G401 (cell line): Measurements from ENCODE around the gene NAV2. TPM values are rescaled to one million over a fixed set of nuclear protein-coding genes. Genes with fewer than 3 reads are reported as not detected.

ENCODE experiments used
- DNase-seq: peaks from one replicate; pipeline ENCODE4 v3.0.0-alpha.2; 2015; ENCODE audit warnings: low spot score
- in situ Hi-C: cut with HindIII; loops from 2 replicates; pipeline ENCODE4 v1.10.0; 2016; ENCODE audit warnings: low sequenced_read_pairs, mixed read lengths
- total RNA-seq: library from RNA; depleted of rRNA; stranded (reverse); fragments of >200 nt; shearing (Covaris generic); gene quantifications from 2 replicates; pipeline ENCODE4 v1.2.3, GENCODE V29; 2014

NAV2 gene
- total RNA-seq, 1 experiment from 2014 or later, result 4.2 TPM

GRCh38 chr11:19713196-19714021 lies 772 bp downstream of the NAV2 start:
- no peak for DNase-seq
- in situ Hi-C loops, result no loop called here

DNA sequence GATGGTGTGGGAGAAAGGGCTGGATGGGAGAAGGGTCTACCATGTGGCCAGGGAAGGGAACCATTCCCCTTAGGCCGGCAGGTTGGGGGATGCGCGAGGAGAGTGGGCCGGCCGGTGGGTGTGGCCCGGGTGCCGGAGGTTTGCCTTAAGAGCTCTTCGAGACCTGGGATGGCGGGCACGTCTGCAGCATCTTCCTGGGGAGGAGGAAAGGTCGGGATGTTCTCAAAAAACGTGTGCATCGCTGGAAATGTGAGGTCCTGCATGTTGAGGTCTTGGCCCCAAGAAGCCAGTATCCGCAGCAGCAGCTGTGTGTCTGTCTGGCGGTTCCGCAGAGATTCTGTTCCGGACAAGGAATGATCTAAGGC lies 1.4 kb downstream of the NAV2 start:
- in situ Hi-C loops, result no loop called here
- DNase-seq, result no peak

- in situ Hi-C loops, result no loop called here
- DNase-seq, result peak; percentile 82
Measured at GRCh38 chr11:19714387-19715363, 2.0 kb downstream of the NAV2 start.

- in situ Hi-C loops, result no loop called here
- DNase-seq, result no peak
Measured at GRCh38 chr11:19715373-19715772, 2.7 kb downstream of the NAV2 start.

DNA sequence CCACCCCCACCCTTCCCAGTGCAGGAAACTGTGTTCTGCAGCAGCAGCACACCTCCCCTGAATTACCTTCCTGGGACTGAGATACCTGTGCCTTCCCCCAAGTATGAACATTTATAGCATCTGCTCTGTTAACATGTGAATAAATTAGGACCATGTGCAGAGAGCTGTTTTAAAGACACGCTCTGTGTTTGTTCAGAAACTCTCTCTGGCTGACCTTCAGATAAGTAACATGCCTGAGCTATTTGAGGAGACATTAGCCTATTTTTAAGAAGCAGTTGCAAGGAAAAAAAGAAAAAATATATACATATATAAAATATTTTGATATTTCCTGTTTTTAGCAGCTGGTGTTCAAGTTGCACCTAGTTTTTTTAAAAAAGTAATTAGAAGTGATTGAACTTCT lies 5.4 kb downstream of the NAV2 start:
- no peak for DNase-seq
- in situ Hi-C loops, result no loop called here

- in situ Hi-C loops, result no loop called here
- DNase-seq, result peak; percentile 86
Measured at GRCh38 chr11:19718951-19719350, 6.3 kb downstream of the NAV2 start.

DNA sequence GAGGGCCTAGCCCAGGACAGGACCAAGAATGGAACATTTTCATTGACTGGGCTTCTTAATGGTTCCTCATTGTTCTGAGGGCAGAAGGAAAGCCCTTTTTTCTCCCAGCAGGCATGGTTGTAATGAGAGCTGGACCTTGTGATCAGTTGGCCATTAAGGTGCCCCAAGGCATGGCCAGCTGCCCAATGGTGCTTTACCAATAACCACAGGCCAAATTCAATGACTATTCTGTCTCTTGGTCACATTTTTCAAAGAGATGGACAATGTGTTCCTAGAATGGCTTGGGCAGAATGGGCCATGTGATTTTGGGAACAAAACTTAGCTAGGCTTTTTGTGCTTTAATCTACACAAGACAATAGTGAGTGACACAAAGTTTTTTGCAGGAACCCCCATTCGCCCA lies 7.3 kb downstream of the NAV2 start:
- in situ Hi-C loops, result no loop called here
- no peak for DNase-seq

DNA sequence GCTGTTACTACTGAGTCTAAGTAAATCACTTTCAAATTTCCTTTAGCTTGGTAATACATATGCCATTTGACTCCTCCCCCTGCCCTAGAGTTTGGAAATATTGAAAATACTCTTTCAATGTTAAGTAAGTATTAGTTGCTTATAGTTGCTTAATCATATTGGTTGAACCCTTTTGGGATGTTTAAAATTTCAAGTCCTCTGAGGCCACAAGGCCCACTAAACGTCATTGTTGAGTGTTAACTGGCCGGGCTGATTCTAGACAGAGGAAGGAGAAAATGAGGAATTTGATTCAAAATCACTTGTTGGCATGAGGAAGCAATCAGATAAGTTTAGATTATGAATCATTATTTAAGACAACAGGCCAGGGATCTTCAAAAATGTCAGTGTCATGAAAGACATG lies 8.5 kb downstream of the NAV2 start:
- no peak for DNase-seq
- in situ Hi-C loops, result no loop called here

GRCh38 chr11:19722702-19723101 lies 10.1 kb downstream of the NAV2 start:
- in situ Hi-C loops, result no loop called here
- DNase-seq, result no peak

GRCh38 chr11:19723572-19724342 lies 11.1 kb downstream of the NAV2 start:
- peak; percentile 57 for DNase-seq
- in situ Hi-C loops, result no loop called here

DNA sequence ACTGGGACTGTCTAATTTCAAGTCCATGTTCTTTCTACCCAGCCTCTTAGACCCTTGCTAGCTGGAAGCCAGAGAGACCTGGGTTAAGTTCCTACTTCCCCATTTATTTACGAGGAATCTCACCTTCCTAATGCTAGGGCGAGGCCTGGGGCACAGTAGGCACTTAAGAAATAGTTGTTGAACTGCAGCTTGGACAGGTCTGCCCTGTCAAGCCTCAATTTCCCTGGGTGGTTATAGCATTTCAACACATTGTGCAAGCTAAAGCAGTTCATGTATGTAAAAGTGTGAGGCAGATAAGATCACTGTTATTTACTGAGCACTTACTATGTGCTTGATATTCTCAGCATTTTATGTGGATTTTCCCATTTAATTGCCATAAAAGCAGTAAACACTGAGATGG lies 12.1 kb downstream of the NAV2 start:
- in situ Hi-C loops, result no loop called here
- DNase-seq, result no peak

- in situ Hi-C loops, result no loop called here
- no peak for DNase-seq
Measured at GRCh38 chr11:19725379-19726079, 12.9 kb downstream of the NAV2 start.

DNA sequence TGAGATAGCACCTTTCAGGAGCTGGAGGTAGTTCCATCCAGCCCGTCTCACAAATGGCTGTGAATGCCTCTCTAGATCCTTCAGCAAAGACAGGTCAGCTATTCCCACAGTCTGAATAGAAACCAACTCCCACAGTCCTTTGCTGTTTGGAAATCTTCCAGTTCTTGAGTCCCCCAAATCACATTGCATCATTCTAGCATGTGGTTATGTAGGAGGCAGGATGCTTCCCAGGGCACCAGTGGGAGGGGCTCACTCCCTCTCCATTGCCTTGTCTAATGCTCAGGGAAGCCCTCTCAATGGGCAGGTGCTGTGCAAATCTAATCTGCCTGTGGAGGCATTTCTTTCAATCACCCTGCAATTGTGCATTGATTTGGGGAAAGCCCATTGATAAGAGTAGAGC lies 14.6 kb downstream of the NAV2 start:
- in situ Hi-C loops, result no loop called here
- peak; percentile 93 for DNase-seq

DNA sequence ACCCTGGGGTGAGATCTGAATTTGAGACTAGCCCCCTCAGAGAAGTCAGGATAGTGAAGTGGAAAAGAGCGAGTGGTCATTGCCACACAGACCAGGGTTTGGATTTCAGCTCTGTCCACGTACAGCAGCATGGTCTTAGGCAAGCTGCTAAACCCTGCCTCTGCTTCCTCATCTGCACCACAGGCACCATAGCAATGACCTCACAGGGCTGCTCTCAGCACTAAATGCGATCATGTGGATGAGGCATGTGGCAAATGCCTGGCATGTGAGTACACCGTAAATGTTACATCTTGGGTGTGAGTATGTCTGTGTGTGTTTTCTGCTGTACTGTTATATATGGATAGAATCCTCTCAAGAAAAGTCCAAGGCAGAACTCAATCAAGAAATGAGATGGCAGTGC lies 15.8 kb downstream of the NAV2 start:
- in situ Hi-C loops, result no loop called here

DNA sequence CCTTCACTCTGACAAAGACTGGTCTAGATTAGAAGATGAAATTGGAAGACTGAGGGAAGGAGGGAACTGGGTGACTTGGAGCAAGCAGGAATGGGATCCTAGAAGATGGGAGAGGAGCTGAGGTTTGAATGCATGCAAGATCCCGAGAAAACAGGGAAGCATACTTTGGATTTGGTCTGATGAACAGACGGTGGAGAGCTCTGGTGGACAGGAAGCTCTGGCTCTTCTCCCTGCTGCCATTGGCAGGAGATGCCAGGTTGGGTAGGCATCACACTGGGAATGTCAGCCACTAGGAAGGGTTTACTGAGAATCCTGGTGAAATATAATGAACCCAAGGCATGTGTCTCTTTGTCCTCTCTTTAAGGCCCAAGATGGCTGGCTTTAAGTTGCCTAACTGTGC lies 16.5 kb downstream of the NAV2 start:
- in situ Hi-C loops, result no loop called here
- peak; percentile 98 for DNase-seq

More for the DNA sequence above, 15.8 kb downstream of the NAV2 start:
- no peak for DNase-seq

DNA sequence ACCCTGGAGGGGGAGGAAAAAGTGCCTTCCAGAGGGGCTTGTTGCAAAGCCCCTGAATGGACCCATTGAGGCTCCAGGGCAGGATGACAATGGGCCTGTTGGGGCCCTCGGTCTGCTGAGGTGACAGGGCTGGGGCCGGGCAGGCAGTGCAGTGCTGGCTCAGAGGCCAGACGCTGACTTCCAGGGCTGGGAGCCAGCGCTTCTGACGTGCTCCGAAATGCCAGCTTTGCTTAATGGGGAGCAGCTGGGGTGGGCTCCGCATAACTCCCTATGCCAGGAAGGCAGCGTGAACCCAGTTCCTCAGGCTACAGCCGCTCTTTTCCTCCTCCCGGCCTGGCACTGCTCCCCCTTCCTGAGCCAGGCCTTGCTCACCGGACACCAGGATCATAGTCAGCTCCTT lies 17.7 kb downstream of the NAV2 start:
- in situ Hi-C loops, result no loop called here

DNA sequence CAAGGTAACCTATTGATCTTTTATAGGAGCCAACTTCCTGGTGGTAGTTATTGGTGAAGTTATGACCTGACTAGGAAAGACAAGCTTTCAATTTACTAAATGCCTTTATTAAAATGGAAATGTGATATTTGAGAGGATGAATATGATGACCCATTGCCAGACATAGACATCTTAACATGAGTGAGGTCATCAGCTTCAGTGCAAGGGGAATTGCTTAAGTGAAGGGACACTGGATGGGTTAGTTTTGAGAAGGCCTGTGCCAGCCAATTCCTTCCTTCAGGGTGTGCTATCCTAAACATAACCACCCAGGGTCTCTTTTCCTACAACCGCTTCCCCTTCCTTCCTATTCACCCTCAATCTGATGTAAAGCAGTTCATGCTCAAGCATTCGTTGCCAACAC lies 21.5 kb downstream of the NAV2 start:
- in situ Hi-C loops, result no loop called here

More for the DNA sequence above, 17.7 kb downstream of the NAV2 start:
- DNase-seq, result peak; percentile 97

DNA sequence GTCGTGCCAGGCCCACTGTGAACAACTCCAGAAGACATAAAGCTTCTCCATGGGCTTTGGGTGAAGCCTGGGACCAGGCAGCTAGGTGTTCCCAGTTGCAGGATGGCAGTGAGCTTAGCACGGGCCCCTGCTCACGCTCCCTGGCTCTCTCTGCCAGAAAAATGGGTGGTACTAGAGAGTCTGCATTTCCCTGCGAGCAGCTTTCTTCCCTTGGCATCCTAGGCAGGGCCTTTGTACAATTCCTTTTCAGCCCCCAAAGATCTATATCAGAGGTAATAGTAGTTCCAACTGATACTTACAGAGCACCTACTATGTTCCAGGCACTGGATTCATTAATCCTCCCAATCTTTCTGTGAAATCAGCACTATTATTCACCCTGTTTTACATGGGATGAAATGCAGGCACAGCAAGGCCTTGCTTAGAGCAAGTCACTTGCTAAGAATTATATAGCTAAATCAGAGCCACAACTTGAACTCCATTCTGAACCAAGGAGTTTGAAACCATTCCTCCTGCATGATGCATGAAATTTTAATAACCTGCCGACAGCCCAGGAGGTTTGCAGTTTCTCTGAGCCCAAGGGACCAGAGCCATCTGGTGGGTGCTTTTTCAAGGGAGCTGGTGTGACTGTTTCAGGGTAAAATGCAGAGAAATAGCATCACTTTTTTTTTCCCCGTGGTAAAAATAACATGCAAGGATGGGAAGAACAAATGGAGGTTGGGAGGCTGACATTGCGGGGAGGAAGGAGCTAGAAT lies 22.7 kb downstream of the NAV2 start:
- DNase-seq, result no peak
- in situ Hi-C loops, result no loop called here

More for the DNA sequence above, 21.5 kb downstream of the NAV2 start:
- no peak for DNase-seq
